H9 (cell line): ENCODE results near the gene SMIM14. TPM values are rescaled to one million over a fixed set of nuclear protein-coding genes. Genes with fewer than 3 reads are reported as not detected.

Source experiments
- DNase-seq: peaks from one replicate; pipeline ENCODE4 v3.0.0-alpha.2; 2017
- H2AFZ ChIP-seq: one replicate; pipeline ENCODE4 v1.6.1; 2013; ENCODE audit warnings: mild to moderate bottlenecking, low read length, control low read depth, moderate library complexity
- H2AK5ac ChIP-seq: 2 replicates; pipeline ENCODE4 v1.6.1; 2013; ENCODE audit warnings: low read length, control low read depth, mixed read lengths; ENCODE audit not compliant: insufficient read length
- H2BK120ac ChIP-seq: one replicate; pipeline ENCODE4 v1.6.1; 2013; ENCODE audit warnings: low read depth, mild to moderate bottlenecking, low read length, control low read depth, inconsistent platforms; ENCODE audit not compliant: poor library complexity, severe bottlenecking
- H2BK12ac ChIP-seq: 2 replicates; pipeline ENCODE4 v1.6.1; 2013; ENCODE audit warnings: low read length, control low read depth, mixed read lengths, low read depth; ENCODE audit not compliant: insufficient read length
- H2BK15ac ChIP-seq: 2 replicates; pipeline ENCODE4 v1.6.1; 2013; ENCODE audit warnings: low read depth, low read length, control low read depth
- H2BK20ac ChIP-seq: one replicate; pipeline ENCODE4 v1.6.1; 2013; ENCODE audit warnings: low read depth, mild to moderate bottlenecking, low read length, control low read depth, inconsistent platforms; ENCODE audit not compliant: poor library complexity, severe bottlenecking
- H2BK5ac ChIP-seq: 2 replicates; pipeline ENCODE4 v1.6.1; 2013; ENCODE audit warnings: low read length, control low read depth, mixed read lengths; ENCODE audit not compliant: insufficient read length
- H3K14ac ChIP-seq: 2 replicates; pipeline ENCODE4 v1.6.1; 2013; ENCODE audit warnings: low read length, control low read depth; ENCODE audit not compliant: insufficient read depth
- H3K18ac ChIP-seq: 2 replicates; pipeline ENCODE4 v1.6.1; 2013; ENCODE audit warnings: low read depth, mild to moderate bottlenecking, mixed read lengths, low read length, control low read depth; ENCODE audit not compliant: insufficient read length
- H3K23ac ChIP-seq: 2 replicates; pipeline ENCODE4 v1.6.1; 2013; ENCODE audit warnings: low read length, control low read depth, mixed read lengths, low read depth; ENCODE audit not compliant: insufficient read length
- H3K23me2 ChIP-seq: 2 replicates; pipeline ENCODE4 v1.6.1; 2013; ENCODE audit warnings: low read depth, mild to moderate bottlenecking, mixed read lengths, low read length, control low read depth; ENCODE audit not compliant: insufficient read length, poor library complexity, severe bottlenecking
- H3K27ac ChIP-seq: 2 replicates; pipeline ENCODE4 v1.5.1; 2013; ENCODE audit warnings: low read length, control low read depth, mixed read lengths, low read depth; ENCODE audit not compliant: insufficient read length
- H3K27me3 ChIP-seq: 2 replicates; pipeline ENCODE4 v1.6.1; 2013; ENCODE audit warnings: low read length, control low read depth, inconsistent platforms; ENCODE audit not compliant: insufficient read depth
- H3K4ac ChIP-seq: 2 replicates; pipeline ENCODE4 v1.6.1; 2013; ENCODE audit warnings: low read depth, mild to moderate bottlenecking, control low read depth, inconsistent platforms, low read length, moderate library complexity
- H3K4me1 ChIP-seq: 2 replicates; pipeline ENCODE4 v1.6.1; 2013; ENCODE audit warnings: low read length, control low read depth, inconsistent platforms; ENCODE audit not compliant: insufficient read depth
- H3K4me2 ChIP-seq: 2 replicates; pipeline ENCODE4 v1.6.1; 2013; ENCODE audit warnings: low read length, control low read depth, mixed read lengths; ENCODE audit not compliant: insufficient read length, insufficient read depth
- H3K56ac ChIP-seq: 2 replicates; pipeline ENCODE4 v1.6.1; 2013; ENCODE audit warnings: low read depth, mild to moderate bottlenecking, mixed read lengths, low read length, control low read depth; ENCODE audit not compliant: insufficient read length
- H3K79me1 ChIP-seq: 2 replicates; pipeline ENCODE4 v1.6.1; 2013; ENCODE audit warnings: low read depth, mild to moderate bottlenecking, moderate library complexity, low read length, control low read depth, inconsistent platforms; ENCODE audit not compliant: insufficient read depth, poor library complexity, severe bottlenecking
- H3K79me2 ChIP-seq: 2 replicates; pipeline ENCODE4 v1.6.1; 2013; ENCODE audit warnings: low read length, control low read depth, inconsistent platforms; ENCODE audit not compliant: insufficient read depth
- H3K9ac ChIP-seq: 2 replicates; pipeline ENCODE4 v1.6.1; 2013; ENCODE audit warnings: low read length, control low read depth, mixed read lengths; ENCODE audit not compliant: insufficient read length; ENCODE audit errors: extremely low read depth
- H3K9me3 ChIP-seq: one replicate; pipeline ENCODE4 v1.6.1; 2013; ENCODE audit warnings: low read depth, low read length, inconsistent platforms; ENCODE audit not compliant: control insufficient read depth
- H3T11ph ChIP-seq: one replicate; pipeline ENCODE4 v1.6.1; 2013; ENCODE audit warnings: mild to moderate bottlenecking, low read length, control low read depth, inconsistent platforms
- H4K20me1 ChIP-seq: one replicate; pipeline ENCODE4 v1.6.1; 2013; ENCODE audit not compliant: control insufficient read depth, insufficient read length, insufficient read depth
- H4K5ac ChIP-seq: 2 replicates; pipeline ENCODE4 v1.6.1; 2013; ENCODE audit warnings: low read depth, mild to moderate bottlenecking, mixed read lengths, low read length, control low read depth; ENCODE audit not compliant: insufficient read length
- H4K8ac ChIP-seq: replicated peaks from 2 replicates; pipeline ENCODE4 v1.6.1; 2013; ENCODE audit warnings: low read length, control low read depth, mixed read lengths, low read depth; ENCODE audit not compliant: insufficient read length
- H4K91ac ChIP-seq: 2 replicates; pipeline ENCODE4 v1.6.1; 2013; ENCODE audit warnings: low read depth, mild to moderate bottlenecking, moderate library complexity, mixed read lengths, low read length, control low read depth; ENCODE audit not compliant: insufficient read length
- H3K27ac Mint-ChIP-seq, 3 experiments: 2 replicates in 2 of 3; 3 replicates in 1 of 3; pipeline ENCODE4 v1.8.0; 2020 to 2021; ENCODE audit warnings: mixed read lengths in 3 of 3, mild to moderate bottlenecking in 1 of 3, moderate library complexity in 1 of 3
- H3K27me3 Mint-ChIP-seq: 2 replicates; pipeline ENCODE4 v1.8.0; 2021; ENCODE audit warnings: low read depth, mild to moderate bottlenecking, moderate library complexity, mixed read lengths
- H3K36me3 Mint-ChIP-seq, 3 experiments: 2 replicates in 2 of 3; 3 replicates in 1 of 3; pipeline ENCODE4 v1.8.0; 2020 to 2021; ENCODE audit warnings: low read depth in 3 of 3, mixed read lengths in 3 of 3; ENCODE audit not compliant: insufficient read depth in 1 of 3
- H3K4me1 Mint-ChIP-seq, 2 experiments: 2 replicates each; pipeline ENCODE4 v1.8.0; 2020; ENCODE audit warnings: mixed read lengths in 2 of 2
- H3K4me3 Mint-ChIP-seq, 2 experiments: 2 replicates in 1 of 2; 3 replicates in 1 of 2; pipeline ENCODE4 v1.8.0; 2020 to 2021; ENCODE audit warnings: mild to moderate bottlenecking in 2 of 2, mixed read lengths in 2 of 2, moderate library complexity in 1 of 2
- H3K9me3 Mint-ChIP-seq, 2 experiments: 2 replicates in 1 of 2; 3 replicates in 1 of 2; pipeline ENCODE4 v1.8.0; 2020; ENCODE audit warnings: mild to moderate bottlenecking in 2 of 2, mixed read lengths in 2 of 2, moderate library complexity in 1 of 2
- WGBS: extraction: QIAGEN DNeasy Blood & Tissue Kit; methylation state at CpG from one replicate; pipeline ENCODE4 v1.1.7; 2013; ENCODE audit warnings: missing lambda C conversion rate, low lambda C conversion rate, mixed read lengths; ENCODE audit not compliant: insufficient read length; ENCODE audit errors: extremely low coverage; 5-methylcytosine and 5-hydroxymethylcytosine counted together
- long read RNA-seq: library from polyadenylated mRNA; unstranded; transcript quantifications from one replicate; pipeline ENCODE4 v2.0.0, GENCODE V29; 2020
- total RNA-seq: library from RNA; stranded (reverse); gene quantifications from 2 replicates; pipeline ENCODE4 v1.2.1, GENCODE V29; 2021
- TF ChIP-seq, protein P1 (sequence below): fragments of 200-600 bp; sonication (generic); conservative IDR thresholded peaks from 3 replicates; pipeline ENCODE4 v1.8.0; 2021; ENCODE audit warnings: antibody characterized with exemption, mild to moderate bottlenecking

The SMIM14 gene
- 19.4 and 21.3 TPM in 2 replicates for total RNA-seq
- long read RNA-seq, full-length matches to known transcripts, result 116 of 128 reads
- long read RNA-seq, partial matches to known transcripts, result 2 of 128 reads
- long read RNA-seq, other reads (novel, unspliced or antisense), result 10 of 128 reads

DNA sequence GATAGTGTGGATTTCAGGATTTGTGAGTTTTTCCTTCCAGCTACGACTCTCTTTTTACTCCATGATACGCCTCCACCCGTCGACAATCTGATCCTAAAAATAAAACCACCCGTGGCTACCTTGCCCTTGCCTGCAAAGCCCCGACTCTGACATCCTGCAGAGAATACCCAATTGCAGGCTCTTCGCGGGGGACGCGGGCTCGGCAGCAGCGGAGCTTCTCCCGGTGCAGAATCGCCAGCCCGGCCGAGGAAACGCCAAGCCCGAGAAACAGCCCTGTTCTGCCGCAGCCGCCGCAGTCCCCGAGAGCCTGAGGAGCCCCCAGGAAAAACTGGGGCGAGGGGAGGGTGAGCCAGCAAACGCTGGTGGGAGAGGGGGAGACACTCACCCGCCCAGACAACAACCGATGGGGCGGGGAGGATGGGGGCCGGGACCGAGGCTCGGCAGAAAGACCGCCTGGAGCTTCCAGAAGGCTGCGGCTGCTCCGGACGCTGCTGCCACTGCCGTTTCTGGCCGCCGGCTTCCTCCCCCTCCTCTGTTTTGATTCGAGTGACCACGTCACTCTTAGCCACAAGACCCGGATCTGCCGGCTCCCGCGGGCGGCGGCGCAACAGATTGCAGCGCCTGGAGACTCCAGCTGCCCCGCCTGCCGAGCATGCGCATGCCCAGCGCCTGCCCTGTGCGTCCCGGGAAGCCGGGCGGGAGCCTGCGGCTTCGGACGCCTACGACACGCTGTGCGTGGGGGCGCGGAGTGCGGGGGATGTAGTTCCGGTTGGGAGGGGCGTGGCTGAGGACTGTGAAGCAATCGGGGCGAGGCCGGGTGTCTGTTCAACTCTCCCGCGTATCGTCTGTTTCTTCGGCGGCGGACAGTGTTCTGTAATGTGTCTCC, at the start of gene SMIM14:
Gene SMIM14 (minus strand): TSS at position 512 of the 886 bp plus-strand sequence. CDS start 33,720 bp downstream, outside the sequence.
- no peaks in the 10 kb centered on the region; a peak in 1 of 5 replicates for H3K9me3 Mint-ChIP-seq
- H4K8ac ChIP-seq, result peak within 1 kb of the TSS; percentile 52
- H3K14ac ChIP-seq, result peak within 1 kb of the TSS; percentile 97
- no peak within 1 kb of the TSS for H3K23ac ChIP-seq
- no peaks in the 10 kb centered on the region for H3K27me3 Mint-ChIP-seq
- H3K4me3 Mint-ChIP-seq, result peak within 1 kb of the TSS; percentile 91 to 93
- H3K4me1 ChIP-seq, result peaks cover 2% of the 10 kb centered on the region; the same call in 1 of the 2 replicates
- H3K23me2 ChIP-seq, result peaks cover 8% of the 10 kb centered on the region
- DNase-seq, result peak; percentile 98
- TF ChIP-seq, protein P1, sequence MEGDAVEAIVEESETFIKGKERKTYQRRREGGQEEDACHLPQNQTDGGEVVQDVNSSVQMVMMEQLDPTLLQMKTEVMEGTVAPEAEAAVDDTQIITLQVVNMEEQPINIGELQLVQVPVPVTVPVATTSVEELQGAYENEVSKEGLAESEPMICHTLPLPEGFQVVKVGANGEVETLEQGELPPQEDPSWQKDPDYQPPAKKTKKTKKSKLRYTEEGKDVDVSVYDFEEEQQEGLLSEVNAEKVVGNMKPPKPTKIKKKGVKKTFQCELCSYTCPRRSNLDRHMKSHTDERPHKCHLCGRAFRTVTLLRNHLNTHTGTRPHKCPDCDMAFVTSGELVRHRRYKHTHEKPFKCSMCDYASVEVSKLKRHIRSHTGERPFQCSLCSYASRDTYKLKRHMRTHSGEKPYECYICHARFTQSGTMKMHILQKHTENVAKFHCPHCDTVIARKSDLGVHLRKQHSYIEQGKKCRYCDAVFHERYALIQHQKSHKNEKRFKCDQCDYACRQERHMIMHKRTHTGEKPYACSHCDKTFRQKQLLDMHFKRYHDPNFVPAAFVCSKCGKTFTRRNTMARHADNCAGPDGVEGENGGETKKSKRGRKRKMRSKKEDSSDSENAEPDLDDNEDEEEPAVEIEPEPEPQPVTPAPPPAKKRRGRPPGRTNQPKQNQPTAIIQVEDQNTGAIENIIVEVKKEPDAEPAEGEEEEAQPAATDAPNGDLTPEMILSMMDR, result no peak
- no peaks in the 10 kb centered on the region for H4K20me1 ChIP-seq
- peak within 1 kb of the TSS; percentile 25 for H3K56ac ChIP-seq
- peak within 1 kb of the TSS; percentile 84; the same call in 1 of the 2 replicates for H3K4ac ChIP-seq
- H3K27ac ChIP-seq, result peak within 1 kb of the TSS; percentile 99
- H3K18ac ChIP-seq, result peak within 1 kb of the TSS; percentile 89
- no CpG with 5 or more reads among the region's 75 CpGs for WGBS
- peak within 1 kb of the TSS; percentile 53; the same call in 1 of the 2 replicates for H2BK15ac ChIP-seq
- H4K5ac ChIP-seq, result peak within 1 kb of the TSS; percentile 65
- H3K79me1 ChIP-seq, result no peaks in the 10 kb centered on the region
- H2AK5ac ChIP-seq, result no peak within 1 kb of the TSS
- no peaks in the 10 kb centered on the region for H3K9me3 ChIP-seq
- H3K36me3 Mint-ChIP-seq, result no peaks in the 10 kb centered on the region; a peak in 1 of 7 replicates
- H4K91ac ChIP-seq, result peak within 1 kb of the TSS; percentile 98
- peak within 1 kb of the TSS; percentile 92 for H2BK120ac ChIP-seq
- H3K27ac Mint-ChIP-seq, result peak within 1 kb of the TSS; percentile 97 to 100 (median 99)
- no peaks in the 10 kb centered on the region for H3K79me2 ChIP-seq
- H3T11ph ChIP-seq, result peak within 1 kb of the TSS; percentile 59
- peak within 1 kb of the TSS; percentile 93 for H2BK5ac ChIP-seq
- peak within 1 kb of the TSS; percentile 89 for H2BK12ac ChIP-seq
- H3K27me3 ChIP-seq, result no peaks in the 10 kb centered on the region
- no peak within 1 kb of the TSS for H2BK20ac ChIP-seq
- H3K9ac ChIP-seq, result peak within 1 kb of the TSS; percentile 97
- H2AFZ ChIP-seq, result no peak within 1 kb of the TSS
- H3K4me2 ChIP-seq, result peak within 1 kb of the TSS; percentile 94
- peaks cover 48 to 58% of the 10 kb centered on the region in 2 experiments for H3K4me1 Mint-ChIP-seq
